ENCODE data around the gene SH3D19. TPM values are rescaled to one million over a fixed set of nuclear protein-coding genes. Genes with fewer than 3 reads are reported as not detected.
"Not testable (repeated sequence)": the region's sequence is repeated elsewhere in the genome, so short reads cannot be mapped to it uniquely, and the experiment has no call there.

SH3D19 gene
- total RNA-seq, 1 donor from 2014 or later: 142 TPM

DNA sequence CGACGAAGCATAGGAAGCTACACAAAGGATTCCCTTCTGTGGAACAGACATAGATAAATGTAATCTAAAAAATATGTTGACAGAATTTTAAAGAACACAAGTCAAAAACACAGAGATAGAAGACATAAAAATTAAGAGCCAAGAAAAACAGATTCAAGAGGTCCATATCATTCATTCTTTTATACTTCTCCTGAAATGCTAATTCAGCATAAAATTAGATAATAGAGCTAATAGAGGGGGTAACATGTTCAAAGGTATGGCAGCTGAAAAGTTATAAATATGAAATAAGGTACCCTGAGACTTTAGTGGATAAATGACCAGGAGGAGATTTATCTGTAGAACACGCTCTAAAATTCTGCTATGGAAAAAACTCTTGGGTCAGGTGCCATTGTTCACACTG lies 85.8 kb downstream of the SH3D19 start:
- DNase-seq (ENCODE audit: low spot score): no peak
- intact Hi-C loops (cut with DNase I): no loop called here

DNA sequence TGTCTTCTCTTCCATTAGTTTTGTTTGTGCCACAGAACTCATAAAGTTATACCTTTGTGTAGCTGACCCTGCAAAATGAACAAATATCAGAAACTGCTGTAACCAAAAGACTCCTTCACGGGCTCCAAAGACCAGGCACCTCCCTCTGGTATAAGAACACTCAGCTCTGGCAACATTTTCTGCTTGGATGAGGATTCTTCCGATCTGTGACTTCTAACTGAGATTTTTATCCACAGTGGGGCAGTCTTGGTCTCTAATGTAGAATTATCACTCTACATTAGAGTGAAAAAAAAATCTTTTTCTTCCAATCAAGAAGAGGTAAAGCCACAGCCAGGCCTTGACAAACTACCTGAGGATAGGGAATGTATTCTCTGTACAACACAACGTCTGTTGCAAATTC lies 86.9 kb downstream of the SH3D19 start:
- intact Hi-C loops (cut with DNase I): no loop called here
- DNase-seq (ENCODE audit: low spot score): no peak

DNA sequence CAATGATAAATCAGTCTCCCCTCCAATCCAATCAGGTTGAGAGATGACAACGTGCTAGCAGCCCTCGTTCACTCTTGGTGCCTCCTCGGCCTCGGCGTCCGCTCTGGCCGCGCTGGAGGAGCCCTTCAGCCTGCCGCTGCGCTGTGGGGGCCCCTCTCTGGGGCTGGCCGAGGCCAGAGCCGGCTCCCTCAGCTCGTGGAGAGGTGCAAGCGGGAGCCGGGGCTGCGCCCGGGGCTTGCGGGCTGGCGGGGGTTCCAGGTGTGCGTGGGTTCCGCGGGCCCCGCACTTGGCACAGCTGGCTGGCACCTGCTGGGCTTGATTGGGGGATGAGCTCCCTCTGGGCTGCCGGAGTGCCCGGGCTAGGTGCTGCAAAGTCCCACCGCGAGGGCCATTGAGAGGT lies 89.4 kb downstream of the SH3D19 start:
- no peak for DNase-seq (ENCODE audit: low spot score)
- intact Hi-C loops (cut with DNase I): no loop called here

DNA sequence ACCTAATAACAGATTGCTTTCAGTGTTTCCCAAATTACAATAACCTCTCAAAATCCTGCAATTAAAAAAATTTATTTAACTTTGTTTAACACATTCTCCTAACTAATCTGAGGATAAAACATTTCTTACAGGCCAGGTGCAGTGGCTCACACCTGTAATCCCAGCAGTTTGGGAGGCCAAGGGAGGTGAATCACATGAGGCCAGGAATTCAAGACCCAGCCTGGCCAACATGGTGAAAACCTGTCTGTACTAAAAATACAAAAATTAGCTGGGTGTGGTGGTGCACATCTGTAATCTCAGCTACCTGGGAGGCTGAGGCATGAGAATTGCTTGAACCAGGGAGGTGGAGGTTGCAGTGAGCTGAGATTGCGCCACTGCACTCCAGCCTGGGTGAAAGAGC lies 90.0 kb downstream of the SH3D19 start:
- DNase-seq (ENCODE audit: low spot score); intact Hi-C loops (cut with DNase I): not testable (repeated sequence)

DNA sequence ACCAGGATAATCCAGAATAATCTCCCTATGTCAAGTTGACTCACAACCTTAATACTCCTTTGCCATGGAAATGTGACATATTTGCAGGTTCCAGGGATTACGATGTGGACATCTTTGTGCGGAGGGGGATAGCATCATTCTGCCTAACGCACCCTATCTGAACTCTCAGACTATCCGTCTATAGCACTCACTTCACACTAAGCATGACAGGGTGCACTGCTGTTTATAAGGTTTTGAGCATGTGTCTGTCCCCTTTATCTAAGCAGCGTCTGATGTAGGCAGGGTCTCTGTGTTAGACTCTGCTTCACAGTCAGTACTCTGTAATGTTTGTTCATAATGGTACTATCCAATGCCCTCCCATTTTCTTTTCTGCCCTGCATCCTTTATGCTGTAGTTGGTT lies 91.8 kb downstream of the SH3D19 start:
- intact Hi-C loops (cut with DNase I): no loop called here

DNA sequence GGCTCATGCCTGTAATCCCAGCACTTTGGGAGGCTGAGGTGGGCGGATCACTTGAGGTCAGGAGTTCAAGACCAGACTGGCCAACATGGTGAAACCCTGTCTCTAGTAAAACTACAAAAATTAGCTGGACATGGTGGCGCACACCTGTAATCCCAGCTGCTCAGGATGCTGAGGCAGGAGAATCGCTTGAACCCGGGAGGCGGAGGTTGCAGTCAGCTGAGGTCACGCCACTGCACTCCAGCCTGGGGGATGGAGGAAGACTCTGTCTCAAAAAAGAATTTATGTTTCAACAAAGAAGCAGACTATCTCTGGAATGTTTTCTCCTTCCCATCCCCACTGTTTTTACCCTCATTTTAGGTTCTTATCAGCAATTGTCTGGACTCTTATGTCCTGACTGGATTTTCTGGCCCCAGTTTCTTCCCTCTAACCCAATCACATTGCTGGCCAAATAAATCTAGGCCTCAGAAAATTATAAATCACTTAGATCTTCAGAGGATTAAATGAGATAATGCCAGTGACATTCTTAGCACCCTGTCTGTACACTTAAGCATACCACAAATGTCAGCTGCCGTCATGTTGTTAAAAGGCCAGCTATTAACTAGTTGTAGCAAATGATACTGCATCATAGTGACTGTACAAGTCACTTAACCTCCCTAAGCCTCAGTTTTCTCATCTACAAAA lies 93.3 kb downstream of the SH3D19 start:
- DNase-seq (ENCODE audit: low spot score): no peak
- intact Hi-C loops (cut with DNase I): no loop called here

More for the DNA sequence above, 91.8 kb downstream of the SH3D19 start:
- no peak for DNase-seq (ENCODE audit: low spot score)

DNA sequence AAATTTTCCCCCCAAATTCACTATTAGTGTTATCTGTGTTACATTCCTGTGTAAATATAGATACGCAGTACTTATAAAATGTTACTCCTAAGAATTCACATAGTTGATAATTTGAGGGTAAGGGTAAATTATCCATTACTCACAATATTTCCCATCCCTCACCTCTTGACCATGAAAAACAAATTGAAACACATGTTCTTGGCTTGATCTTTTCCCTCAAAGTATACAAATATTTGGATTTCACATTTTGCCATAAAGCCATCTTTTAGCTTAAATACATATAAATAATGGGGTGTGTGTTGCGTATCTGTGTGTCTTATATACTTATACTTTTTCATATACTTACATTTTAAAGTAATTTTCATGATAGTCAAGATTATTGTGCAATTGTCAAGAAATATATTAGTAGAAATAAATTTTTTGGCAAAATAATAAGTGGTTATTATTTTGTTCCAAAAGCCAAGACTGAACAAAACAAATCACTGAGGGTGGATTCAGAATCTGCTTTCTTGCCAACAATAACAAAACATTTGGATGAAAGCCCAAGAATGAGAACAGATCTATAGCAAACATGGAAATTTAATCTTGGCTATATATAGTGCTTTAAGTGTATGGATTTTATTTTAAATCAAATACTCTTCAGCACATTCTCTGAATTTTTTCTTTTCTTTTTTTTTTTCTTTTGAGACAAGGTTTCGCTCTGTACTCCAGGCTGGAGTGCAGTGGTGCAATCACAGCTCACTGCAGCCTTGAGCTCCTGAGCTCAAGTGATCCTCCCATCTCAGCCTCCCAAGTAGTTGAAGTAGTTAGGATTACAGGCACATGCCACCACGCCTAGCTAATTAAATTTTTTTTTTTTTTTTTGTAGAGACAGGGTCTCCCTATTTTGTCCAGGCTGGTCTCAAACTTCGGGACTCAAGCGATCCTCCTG lies 97.0 kb downstream of the SH3D19 start:
- intact Hi-C loops (cut with DNase I): loop anchor here (5.0 kb wide), 1 partner anchor 51 kb away; no protein-coding TSS in a partner anchor
- no peak for DNase-seq (ENCODE audit: low spot score)

DNA sequence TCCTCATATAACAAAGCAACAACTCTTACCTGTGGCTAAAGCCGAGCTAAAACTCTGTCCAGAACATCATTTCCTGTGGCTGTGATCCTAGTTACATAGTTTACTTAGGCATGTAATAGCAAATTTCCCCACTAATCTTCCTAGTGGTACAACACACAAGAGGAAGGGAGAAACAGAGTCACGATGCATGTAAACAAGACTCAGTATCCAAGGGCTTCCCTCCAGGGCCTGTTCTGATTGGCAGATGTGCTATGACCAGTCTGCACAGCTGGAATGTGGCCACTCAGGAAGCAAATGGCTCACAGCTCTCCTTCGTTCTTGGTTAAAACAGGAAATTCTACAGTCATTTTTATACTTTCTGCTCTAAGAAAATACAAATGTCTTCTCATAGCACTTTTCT lies 97.7 kb downstream of the SH3D19 start:
- peak; percentile 81 for DNase-seq (ENCODE audit: low spot score)
- intact Hi-C loops (cut with DNase I): loop anchor here (5.0 kb wide), 1 partner anchor 50 kb away; no protein-coding TSS in a partner anchor

DNA sequence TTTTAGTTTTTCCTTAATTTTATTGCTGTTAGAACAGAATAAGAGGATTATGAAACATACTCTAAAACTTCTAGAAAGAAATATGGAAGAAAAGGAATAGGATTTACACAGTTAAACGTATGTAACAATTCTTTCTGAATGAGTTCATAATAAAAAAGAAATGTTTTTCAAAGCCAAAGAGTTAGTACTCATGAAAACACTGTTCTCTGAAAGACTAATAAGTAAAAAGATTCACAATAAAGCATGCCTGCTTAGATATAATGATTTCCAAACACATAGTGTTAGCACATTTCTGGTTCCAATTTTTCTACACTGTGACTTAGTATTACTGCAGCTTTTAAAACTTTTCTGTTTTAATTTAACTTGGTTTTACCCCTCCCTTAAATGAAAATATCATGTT lies 98.2 kb downstream of the SH3D19 start:
- intact Hi-C loops (cut with DNase I): loop anchor here (5.0 kb wide), 1 partner anchor 50 kb away; no protein-coding TSS in a partner anchor
- DNase-seq (ENCODE audit: low spot score): no peak

DNA sequence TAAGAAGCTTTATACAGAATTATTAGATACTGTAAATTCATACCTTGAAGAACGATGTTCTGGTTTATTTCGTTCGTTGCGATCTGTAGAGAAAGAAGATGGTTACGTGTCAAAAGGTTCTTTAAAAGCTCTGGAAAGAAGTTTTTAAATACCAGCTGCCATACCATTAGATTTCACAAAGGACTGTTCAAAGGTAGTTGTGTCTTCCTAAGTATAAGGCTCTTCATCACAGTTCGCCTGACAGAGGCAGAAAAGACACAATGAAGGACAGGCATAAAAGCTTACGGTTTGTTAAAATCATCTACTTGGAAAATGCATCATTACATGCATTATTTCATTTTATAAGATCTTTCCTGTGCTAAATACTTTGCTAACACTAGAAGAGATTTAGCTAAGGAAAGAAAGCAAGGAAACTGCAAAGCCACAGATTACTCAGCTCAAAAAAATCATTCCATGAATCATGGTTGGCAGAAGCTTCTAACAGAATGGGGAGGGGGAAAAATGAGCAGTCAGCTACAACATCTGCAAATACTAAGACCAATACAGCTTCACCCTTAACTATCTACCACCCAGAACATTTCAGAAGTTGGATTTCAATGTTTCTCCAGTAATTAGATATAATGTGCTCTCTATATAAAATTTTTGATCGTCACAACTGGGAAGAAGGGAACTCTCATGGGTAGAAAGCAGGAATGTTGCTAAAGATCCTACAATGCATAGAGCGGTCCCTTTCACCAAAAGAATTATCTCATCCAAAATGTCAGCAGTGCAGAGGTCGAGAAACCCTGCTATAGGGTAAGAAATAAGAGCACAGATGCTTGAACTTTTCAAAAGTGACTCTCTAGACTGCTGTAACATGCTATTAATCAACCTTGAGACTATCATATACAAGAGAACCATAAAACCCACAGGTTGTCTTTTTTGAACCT lies 99.1 kb downstream of the SH3D19 start:
- intact Hi-C loops (cut with DNase I): loop anchor here (5.0 kb wide), 1 partner anchor 49 kb away; no protein-coding TSS in a partner anchor
- DNase-seq (ENCODE audit: low spot score): no peak

DNA sequence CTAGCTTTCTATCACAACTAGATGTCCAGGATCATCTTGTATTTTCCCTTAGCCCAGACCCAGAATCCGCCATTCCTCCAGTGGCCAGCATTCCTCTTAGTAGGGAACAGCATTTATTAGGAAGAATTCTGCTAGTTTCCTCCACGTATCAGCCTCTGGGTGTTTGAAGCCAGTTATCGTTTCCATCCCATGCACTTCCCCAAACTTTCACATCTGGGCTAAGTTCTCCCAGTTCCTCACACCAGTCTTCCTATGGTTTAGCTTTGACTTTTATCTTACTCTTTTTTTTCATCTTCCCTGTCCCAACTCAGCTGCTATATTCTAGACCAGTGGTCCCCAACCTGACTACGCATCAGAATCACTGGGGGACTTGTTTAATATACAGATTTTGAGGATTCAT lies 101.9 kb downstream of the SH3D19 start:
- no peak for DNase-seq (ENCODE audit: low spot score)
- intact Hi-C loops (cut with DNase I): no loop called here

DNA sequence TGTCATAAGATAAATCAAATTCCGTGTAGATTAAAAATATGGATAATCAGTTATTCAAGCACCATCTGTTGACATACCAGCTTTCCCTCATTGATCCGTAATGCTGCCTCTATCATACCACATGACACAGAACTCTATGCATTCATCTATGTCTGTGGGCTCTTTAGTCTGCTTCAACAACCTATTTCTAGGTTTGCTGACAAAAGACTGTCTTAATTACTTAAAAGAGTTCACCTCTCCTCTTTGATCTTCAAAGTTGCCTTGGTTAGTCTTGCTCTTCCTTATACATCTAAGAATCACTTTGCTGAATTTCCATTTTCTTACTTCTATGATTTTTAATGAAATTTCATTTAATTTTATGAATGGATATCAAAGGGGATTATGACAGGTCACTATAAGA lies 105.5 kb downstream of the SH3D19 start:
- intact Hi-C loops (cut with DNase I): no loop called here
- no peak for DNase-seq (ENCODE audit: low spot score)

DNA sequence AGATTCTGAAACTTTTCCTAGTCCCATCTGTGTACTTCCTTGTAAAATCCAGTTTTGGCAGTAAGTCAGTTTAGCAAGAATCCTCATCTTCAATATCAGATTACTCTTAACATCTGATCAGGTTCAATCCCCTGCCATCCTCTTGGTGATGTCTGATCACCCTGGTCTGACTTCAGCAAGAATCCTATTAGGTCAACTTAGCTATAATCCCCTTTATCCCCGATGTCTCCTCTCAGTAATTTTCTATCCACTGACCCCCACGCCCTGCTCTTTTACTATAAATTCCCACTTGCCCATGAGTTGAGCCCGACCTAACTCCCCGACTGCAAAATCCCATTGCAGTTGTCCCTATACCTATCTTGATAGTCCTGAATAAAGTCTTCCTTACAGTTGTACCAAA lies 106.3 kb downstream of the SH3D19 start:
- no peak for DNase-seq (ENCODE audit: low spot score)
- intact Hi-C loops (cut with DNase I): no loop called here

DNA sequence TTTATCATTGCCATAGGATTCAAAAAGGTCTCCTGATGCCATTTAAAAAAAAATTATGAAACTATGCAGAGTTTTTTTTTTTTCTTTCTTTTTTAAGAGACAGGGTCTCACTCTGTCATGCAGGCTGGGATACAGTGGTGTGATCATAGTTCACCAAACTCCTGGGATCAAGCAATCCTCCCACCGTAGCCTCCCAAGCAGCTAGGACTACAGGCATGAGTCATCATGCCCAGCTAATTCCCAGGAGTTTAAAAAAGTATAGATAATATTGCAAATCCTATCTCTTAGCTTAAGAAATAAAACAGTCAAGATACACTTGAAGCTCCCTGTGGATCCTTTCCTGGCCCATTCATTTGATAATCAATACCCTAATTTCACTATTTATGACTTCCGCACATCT lies 107.1 kb downstream of the SH3D19 start:
- intact Hi-C loops (cut with DNase I): no loop called here
- no peak for DNase-seq (ENCODE audit: low spot score)

DNA sequence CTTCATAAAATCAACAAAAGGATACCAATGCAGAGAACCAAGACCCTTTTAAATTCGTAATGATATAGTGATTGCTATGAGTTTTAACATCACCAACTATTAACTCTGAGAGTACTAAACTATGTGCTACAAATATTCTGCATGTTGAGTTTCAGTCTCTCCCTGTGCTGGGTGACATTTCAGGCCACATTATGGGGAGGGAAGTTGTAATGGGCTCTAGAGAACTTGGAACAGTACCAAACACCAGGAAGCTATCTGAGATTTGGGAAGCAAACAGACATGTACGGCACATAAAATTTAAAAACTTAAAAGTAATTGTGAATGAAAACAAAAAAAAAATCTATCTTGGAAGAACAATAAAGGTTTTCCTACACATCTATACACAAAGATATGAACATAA lies 108.1 kb downstream of the SH3D19 start:
- DNase-seq (ENCODE audit: low spot score): no peak
- intact Hi-C loops (cut with DNase I): no loop called here

DNA sequence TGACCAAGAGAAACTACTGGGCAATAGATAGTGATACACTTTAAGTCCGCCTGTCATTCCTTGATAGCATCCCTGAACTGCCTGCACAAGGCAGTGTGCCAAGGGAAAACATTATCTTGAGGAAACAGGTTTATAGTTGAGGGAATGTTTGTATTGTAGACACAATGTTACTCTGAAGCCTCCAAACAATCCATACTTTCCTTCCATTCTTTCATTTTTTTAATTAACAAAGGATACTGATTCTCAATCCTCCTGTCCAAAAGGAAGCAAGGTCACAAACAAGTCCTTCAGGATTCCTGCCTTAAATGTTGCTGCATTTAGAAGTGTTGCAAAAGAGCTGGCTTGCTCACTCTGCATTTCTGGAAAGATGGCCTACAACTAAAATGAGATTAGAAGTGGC lies 110.1 kb downstream of the SH3D19 start:
- intact Hi-C loops (cut with DNase I): no loop called here

DNA sequence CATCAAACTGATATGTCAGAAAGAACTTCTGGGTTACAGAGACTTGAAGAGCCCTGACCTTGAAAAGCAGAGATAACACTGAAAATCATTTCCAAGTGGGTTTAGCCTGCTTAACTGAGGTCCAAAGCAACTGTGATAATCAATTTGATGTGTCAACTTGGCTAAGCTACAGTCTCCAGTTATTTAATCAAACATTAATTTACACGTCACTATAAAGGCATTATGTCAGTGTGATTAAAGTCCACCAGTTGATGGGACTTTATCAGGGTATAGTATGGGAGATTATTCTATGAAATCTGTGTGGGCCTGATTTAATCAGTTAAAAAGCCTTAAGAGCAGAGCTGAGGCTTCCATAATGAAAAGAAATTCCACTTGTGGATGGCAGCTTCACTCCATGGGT lies 117.5 kb downstream of the SH3D19 start:
- intact Hi-C loops (cut with DNase I): no loop called here

More for the DNA sequence above, 110.1 kb downstream of the SH3D19 start:
- no peak for DNase-seq (ENCODE audit: low spot score)

DNA sequence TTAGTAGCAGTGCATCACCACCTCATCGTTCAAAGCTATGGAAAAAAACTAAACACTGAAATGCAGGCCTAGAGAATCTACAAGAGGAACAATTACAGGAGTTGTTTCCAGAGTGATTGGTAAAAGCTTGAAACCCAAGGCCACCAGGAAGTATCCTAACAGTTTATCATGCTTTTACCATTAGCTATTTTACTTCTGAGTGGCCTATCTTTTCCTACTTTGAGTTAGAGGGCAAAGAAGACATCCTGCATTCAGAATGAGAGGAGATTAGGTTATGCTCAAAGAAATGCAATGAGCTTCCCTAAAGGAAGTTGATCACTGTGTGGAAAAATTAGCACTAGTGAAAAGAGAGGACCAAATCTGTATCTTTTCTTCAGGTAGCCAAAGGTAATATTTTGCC lies 118.2 kb downstream of the SH3D19 start:
- DNase-seq (ENCODE audit: low spot score): no peak
- intact Hi-C loops (cut with DNase I): no loop called here

More for the DNA sequence above, 117.5 kb downstream of the SH3D19 start:
- DNase-seq (ENCODE audit: low spot score): no peak

DNA sequence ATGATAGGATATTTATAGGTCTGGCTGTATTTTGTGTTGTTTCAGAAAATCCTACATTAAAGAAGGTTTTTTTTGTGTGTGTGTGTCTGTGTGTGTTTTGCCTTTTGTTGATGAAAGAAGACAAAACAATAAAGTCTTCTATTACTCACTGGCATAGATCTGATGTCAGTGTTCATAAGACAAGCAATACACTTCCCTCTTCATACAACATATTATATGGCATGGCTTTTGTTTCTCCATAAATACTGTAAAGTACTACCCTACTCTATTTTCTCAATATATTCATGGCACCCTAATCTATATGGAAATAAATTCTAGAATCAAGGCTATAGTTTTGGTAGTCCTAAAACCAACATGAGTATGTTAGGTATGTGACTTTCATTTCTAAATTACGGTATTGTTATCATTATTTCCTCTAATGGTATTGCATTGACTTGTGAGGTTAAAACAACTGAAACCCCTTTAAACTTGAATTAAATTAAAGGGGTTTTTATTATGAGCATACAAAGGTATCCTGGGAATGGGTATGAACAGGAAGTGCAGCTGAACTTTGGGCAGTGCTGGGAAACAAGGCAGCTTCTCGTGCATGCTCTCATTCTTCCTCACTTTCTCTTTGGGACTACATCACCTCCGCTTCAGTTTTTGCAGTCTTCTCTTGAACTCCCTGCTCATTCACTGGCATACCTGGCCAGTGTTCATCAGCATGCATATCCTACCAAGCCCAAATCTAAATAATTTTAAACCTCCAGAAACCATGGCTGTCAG lies 119.0 kb downstream of the SH3D19 start:
- intact Hi-C loops (cut with DNase I): no loop called here
- DNase-seq (ENCODE audit: low spot score): no peak

Measured in cardiac septum (tissue), 1 donor.